GM23338 (cell line): Measurements from ENCODE around the gene GJD2.

Experiments used
- CREB1 ChIP-seq: fragments of 250-450 bp; sonication (Bioruptor Pico); IDR thresholded peaks from 2 replicates; pipeline ENCODE4 v1.5.0; 2020; ENCODE audit warnings: low read depth, mild to moderate bottlenecking, moderate library complexity
- EZH2 ChIP-seq: fragments of 200-600 bp; sonication (generic); IDR thresholded peaks from one replicate; pipeline ENCODE4 v1.8.0; 2017; ENCODE audit warnings: antibody characterized with exemption, mild to moderate bottlenecking, low read depth; ENCODE audit not compliant: unreplicated experiment
- EZH2phosphoT487 ChIP-seq: fragments of 200-600 bp; sonication (generic); IDR thresholded peaks from one replicate; pipeline ENCODE4 v1.8.1; 2018; ENCODE audit warnings: antibody characterized with exemption; ENCODE audit not compliant: unreplicated experiment
- POLR2AphosphoS5 ChIP-seq: IDR thresholded peaks from 2 replicates; pipeline ENCODE4 v1.6.1; 2016; ENCODE audit warnings: antibody characterized with exemption, low read depth
- ZNF331 ChIP-seq: fragments of 250-450 bp; sonication (Bioruptor Pico); IDR thresholded peaks from 2 replicates; pipeline ENCODE4 v1.5.0; 2020; ENCODE audit warnings: low read depth, mild to moderate bottlenecking, moderate library complexity
- TF ChIP-seq, protein P1 (sequence below), 2 experiments: fragments of 200-600 bp in 1 of 2; sonication (generic) in 1 of 2; conservative IDR thresholded peaks; 2 replicates each; pipeline versions ENCODE4 v1.5.1 to v1.6.1; 2016 to 2017; ENCODE audit warnings: antibody characterized with exemption in 2 of 2, low read depth in 2 of 2, mild to moderate bottlenecking in 2 of 2, moderate library complexity in 1 of 2
- TF ChIP-seq, protein P2 (sequence below): IDR thresholded peaks from one replicate; pipeline ENCODE4 v1.6.1; 2018; ENCODE audit warnings: antibody characterized with exemption; ENCODE audit not compliant: unreplicated experiment

DNA sequence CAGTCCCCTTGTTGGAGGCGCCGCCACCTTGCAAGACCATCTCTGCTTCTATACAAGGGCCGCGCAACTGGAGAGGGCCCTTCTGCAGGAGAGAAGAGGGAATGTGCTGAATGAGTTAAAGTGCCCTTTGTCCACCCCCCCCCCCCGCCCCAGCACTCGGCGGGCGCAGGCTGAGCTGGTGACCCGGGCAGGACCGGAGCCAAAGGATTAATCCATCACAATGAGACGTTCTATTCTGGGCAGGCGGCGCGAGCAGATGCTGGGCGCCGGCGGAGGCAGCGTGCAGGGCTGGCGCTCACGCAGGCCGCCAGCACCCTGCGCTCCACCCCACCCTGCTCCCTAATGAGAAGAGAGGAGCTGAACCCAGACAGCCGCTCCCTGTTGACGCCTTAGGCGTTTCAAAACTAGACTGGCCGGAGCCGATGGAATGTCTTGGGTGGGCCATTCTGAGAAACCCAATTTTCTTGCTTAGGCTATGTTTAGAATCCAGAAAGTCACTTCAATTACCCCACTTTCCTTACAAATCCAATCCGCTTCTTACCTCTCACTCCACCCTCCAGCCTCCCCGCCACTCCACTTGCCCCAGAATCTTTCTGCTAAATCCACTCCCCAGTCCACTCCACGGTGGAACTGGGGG is 32.9 kb downstream of the GJD2 start:
- no peak for TF ChIP-seq ZNF331
- TF ChIP-seq, protein P1, sequence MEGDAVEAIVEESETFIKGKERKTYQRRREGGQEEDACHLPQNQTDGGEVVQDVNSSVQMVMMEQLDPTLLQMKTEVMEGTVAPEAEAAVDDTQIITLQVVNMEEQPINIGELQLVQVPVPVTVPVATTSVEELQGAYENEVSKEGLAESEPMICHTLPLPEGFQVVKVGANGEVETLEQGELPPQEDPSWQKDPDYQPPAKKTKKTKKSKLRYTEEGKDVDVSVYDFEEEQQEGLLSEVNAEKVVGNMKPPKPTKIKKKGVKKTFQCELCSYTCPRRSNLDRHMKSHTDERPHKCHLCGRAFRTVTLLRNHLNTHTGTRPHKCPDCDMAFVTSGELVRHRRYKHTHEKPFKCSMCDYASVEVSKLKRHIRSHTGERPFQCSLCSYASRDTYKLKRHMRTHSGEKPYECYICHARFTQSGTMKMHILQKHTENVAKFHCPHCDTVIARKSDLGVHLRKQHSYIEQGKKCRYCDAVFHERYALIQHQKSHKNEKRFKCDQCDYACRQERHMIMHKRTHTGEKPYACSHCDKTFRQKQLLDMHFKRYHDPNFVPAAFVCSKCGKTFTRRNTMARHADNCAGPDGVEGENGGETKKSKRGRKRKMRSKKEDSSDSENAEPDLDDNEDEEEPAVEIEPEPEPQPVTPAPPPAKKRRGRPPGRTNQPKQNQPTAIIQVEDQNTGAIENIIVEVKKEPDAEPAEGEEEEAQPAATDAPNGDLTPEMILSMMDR (conservative IDR thresholded peaks at IDR 0.05; ENCODE audit: low read depth in 2 of 2), result no peak
- no peak for TF ChIP-seq EZH2
- no peak for TF ChIP-seq EZH2phosphoT487
- TF ChIP-seq, protein P2, sequence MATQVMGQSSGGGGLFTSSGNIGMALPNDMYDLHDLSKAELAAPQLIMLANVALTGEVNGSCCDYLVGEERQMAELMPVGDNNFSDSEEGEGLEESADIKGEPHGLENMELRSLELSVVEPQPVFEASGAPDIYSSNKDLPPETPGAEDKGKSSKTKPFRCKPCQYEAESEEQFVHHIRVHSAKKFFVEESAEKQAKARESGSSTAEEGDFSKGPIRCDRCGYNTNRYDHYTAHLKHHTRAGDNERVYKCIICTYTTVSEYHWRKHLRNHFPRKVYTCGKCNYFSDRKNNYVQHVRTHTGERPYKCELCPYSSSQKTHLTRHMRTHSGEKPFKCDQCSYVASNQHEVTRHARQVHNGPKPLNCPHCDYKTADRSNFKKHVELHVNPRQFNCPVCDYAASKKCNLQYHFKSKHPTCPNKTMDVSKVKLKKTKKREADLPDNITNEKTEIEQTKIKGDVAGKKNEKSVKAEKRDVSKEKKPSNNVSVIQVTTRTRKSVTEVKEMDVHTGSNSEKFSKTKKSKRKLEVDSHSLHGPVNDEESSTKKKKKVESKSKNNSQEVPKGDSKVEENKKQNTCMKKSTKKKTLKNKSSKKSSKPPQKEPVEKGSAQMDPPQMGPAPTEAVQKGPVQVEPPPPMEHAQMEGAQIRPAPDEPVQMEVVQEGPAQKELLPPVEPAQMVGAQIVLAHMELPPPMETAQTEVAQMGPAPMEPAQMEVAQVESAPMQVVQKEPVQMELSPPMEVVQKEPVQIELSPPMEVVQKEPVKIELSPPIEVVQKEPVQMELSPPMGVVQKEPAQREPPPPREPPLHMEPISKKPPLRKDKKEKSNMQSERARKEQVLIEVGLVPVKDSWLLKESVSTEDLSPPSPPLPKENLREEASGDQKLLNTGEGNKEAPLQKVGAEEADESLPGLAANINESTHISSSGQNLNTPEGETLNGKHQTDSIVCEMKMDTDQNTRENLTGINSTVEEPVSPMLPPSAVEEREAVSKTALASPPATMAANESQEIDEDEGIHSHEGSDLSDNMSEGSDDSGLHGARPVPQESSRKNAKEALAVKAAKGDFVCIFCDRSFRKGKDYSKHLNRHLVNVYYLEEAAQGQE, result no peak
- peak; percentile 58 for TF ChIP-seq POLR2AphosphoS5
- TF ChIP-seq CREB1, result no peak
